Measurements from ENCODE around the gene MIPEP. TPM values are rescaled to one million over a fixed set of nuclear protein-coding genes. Genes with fewer than 3 reads are reported as not detected.

The MIPEP gene
- total RNA-seq, 1 donor from 2014 or later, result 13.0 TPM

DNA sequence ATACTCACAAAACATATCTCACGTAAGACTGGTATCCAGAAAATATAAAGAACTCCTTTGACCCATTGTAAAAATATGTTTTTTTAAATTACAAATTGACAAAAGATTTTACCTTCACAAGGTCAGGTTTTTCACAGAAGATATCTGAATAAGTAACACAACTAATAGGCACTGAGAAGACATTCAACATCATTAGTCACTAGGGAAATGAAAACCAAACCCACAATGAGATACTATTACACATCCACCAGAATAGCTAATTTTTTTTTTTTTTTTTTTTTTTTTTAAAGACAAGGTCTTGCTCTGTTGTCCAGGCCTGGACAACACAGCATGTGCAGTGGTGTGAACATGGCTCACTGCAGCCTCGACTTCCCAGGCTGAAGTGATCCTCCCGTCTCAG lies 157.5 kb downstream of the MIPEP start:
- H2AFZ ChIP-seq (ENCODE audit: low read depth, low read length), result no peak overlapping the region
- Mint-ChIP-seq H3K4me3 (ENCODE audit: unreplicated experiment) (no peak overlapping the region), H3K4me1 (ENCODE audit: low read depth, unreplicated experiment) (no peaks in the 10 kb centered on the region), H3K27ac (ENCODE audit: unreplicated experiment) (no peak overlapping the region), H3K36me3 (ENCODE audit: low read depth, unreplicated experiment) (peaks cover 5% of the 10 kb centered on the region), H3K9me3 (ENCODE audit: unreplicated experiment) (no peaks in the 10 kb centered on the region), H3K27me3 (ENCODE audit: low read depth, unreplicated experiment) (no peaks in the 10 kb centered on the region)
- no peak for FAIRE-seq
- no peaks in the 10 kb centered on the region for H4K20me1 ChIP-seq (ENCODE audit: insufficient read depth, low read length)
- H3K79me2 ChIP-seq (ENCODE audit: insufficient read depth, low read length), result no peaks in the 10 kb centered on the region
- no peak overlapping the region for H3K27ac ChIP-seq (ENCODE audit: low read depth, low read length)
- H3K4me1 ChIP-seq (ENCODE audit: insufficient read depth, low read length), result no peaks in the 10 kb centered on the region
- no peak overlapping the region for H3K4me2 ChIP-seq (ENCODE audit: low read length)
- no peaks in the 10 kb centered on the region for H3K9me3 ChIP-seq (ENCODE audit: insufficient read depth, low read depth, low read length)
- no peak for DNase-seq (ENCODE audit: low read depth)
- H3K9ac ChIP-seq (ENCODE audit: low read length), result no peak overlapping the region
- no peaks in the 10 kb centered on the region for H3K27me3 ChIP-seq (ENCODE audit: insufficient read depth, low read length)
- TF ChIP-seq, protein P1, sequence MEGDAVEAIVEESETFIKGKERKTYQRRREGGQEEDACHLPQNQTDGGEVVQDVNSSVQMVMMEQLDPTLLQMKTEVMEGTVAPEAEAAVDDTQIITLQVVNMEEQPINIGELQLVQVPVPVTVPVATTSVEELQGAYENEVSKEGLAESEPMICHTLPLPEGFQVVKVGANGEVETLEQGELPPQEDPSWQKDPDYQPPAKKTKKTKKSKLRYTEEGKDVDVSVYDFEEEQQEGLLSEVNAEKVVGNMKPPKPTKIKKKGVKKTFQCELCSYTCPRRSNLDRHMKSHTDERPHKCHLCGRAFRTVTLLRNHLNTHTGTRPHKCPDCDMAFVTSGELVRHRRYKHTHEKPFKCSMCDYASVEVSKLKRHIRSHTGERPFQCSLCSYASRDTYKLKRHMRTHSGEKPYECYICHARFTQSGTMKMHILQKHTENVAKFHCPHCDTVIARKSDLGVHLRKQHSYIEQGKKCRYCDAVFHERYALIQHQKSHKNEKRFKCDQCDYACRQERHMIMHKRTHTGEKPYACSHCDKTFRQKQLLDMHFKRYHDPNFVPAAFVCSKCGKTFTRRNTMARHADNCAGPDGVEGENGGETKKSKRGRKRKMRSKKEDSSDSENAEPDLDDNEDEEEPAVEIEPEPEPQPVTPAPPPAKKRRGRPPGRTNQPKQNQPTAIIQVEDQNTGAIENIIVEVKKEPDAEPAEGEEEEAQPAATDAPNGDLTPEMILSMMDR (IDR thresholded peaks at IDR 0.05; ENCODE audit: insufficient read depth, low read depth, low read length), result no peak
- TF ChIP-seq EZH2 (IDR thresholded peaks at IDR 0.05; ENCODE audit: insufficient read depth, low read length), result no peak
- no peak overlapping the region for H3K4me3 ChIP-seq (ENCODE audit: insufficient read depth, low read depth, low read length)
- no peaks in the 10 kb centered on the region for H3K36me3 ChIP-seq (ENCODE audit: insufficient read depth, low read length)

DNA sequence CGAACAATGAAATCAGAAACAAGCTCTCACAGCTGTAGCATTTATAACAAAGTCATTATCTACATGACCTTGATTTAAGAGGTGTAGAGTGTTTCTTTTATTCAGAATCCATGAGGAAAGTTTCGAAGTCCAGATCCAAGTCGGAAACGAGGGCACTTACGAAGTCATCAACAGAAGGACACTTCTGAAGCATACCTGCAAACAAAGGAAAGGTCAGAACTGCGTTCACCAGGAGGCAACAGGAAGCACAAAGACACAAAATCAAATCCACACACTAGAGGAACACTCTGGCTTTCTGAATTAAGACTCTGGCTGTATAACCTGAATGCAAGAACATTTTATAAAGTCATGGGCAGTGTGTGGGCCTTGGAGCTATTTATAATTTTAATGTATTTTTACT lies 158.9 kb downstream of the MIPEP start:
- peaks cover 5% of the 10 kb centered on the region for H3K36me3 Mint-ChIP-seq (ENCODE audit: low read depth, unreplicated experiment)
- no peaks in the 10 kb centered on the region for H3K9me3 Mint-ChIP-seq (ENCODE audit: unreplicated experiment)
- FAIRE-seq (no peak), DNase-seq (ENCODE audit: low read depth) (no peak)
- H3K4me1 Mint-ChIP-seq (ENCODE audit: low read depth, unreplicated experiment), result no peaks in the 10 kb centered on the region
- no peaks in the 10 kb centered on the region for H3K36me3 ChIP-seq (ENCODE audit: insufficient read depth, low read length)
- H2AFZ ChIP-seq (ENCODE audit: low read depth, low read length), result no peak overlapping the region
- H3K27me3 ChIP-seq (ENCODE audit: insufficient read depth, low read length), result no peaks in the 10 kb centered on the region
- no peak overlapping the region for H3K4me2 ChIP-seq (ENCODE audit: low read length)
- H3K9me3 ChIP-seq (ENCODE audit: insufficient read depth, low read depth, low read length), result no peaks in the 10 kb centered on the region
- H4K20me1 ChIP-seq (ENCODE audit: insufficient read depth, low read length), result no peaks in the 10 kb centered on the region
- H3K27ac Mint-ChIP-seq (ENCODE audit: unreplicated experiment), result no peak overlapping the region
- H3K27me3 Mint-ChIP-seq (ENCODE audit: low read depth, unreplicated experiment), result no peaks in the 10 kb centered on the region
- H3K79me2 ChIP-seq (ENCODE audit: insufficient read depth, low read length), result no peaks in the 10 kb centered on the region
- no peak overlapping the region for H3K9ac ChIP-seq (ENCODE audit: low read length)
- no peak overlapping the region for H3K4me3 ChIP-seq (ENCODE audit: insufficient read depth, low read depth, low read length)
- no peak overlapping the region for H3K4me3 Mint-ChIP-seq (ENCODE audit: unreplicated experiment)
- H3K27ac ChIP-seq (ENCODE audit: low read depth, low read length), result no peak overlapping the region
- H3K4me1 ChIP-seq (ENCODE audit: insufficient read depth, low read length), result no peaks in the 10 kb centered on the region
- TF ChIP-seq, protein P1 (IDR thresholded peaks at IDR 0.05; ENCODE audit: insufficient read depth, low read depth, low read length), result no peak
- TF ChIP-seq EZH2 (IDR thresholded peaks at IDR 0.05; ENCODE audit: insufficient read depth, low read length), result no peak

DNA sequence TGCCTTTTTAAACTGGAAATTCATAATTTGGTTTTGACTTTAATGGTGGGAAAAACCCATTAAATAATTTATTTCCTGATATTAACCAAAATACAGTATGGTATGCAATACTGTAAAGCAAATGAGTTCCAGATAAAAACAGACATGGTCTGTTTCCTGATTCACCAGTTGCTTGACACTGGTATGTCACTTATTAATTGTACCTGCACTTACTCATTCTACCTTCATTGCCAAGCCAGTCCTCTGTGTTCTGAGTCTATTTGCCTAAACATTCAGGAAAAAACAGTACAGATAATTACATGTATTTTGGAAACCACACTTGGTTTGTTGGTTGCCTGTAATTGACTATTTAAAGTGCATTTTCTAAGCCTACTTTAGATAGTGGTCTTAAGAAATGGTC lies 159.7 kb downstream of the MIPEP start:
- no peak overlapping the region for H3K4me3 ChIP-seq (ENCODE audit: insufficient read depth, low read depth, low read length)
- H3K4me2 ChIP-seq (ENCODE audit: low read length), result no peak overlapping the region
- H3K9ac ChIP-seq (ENCODE audit: low read length), result no peak overlapping the region
- H3K9me3 Mint-ChIP-seq (ENCODE audit: unreplicated experiment), result no peaks in the 10 kb centered on the region
- H3K4me3 Mint-ChIP-seq (ENCODE audit: unreplicated experiment), result no peak overlapping the region
- no peaks in the 10 kb centered on the region for H4K20me1 ChIP-seq (ENCODE audit: insufficient read depth, low read length)
- FAIRE-seq (no peak), DNase-seq (ENCODE audit: low read depth) (no peak)
- no peaks in the 10 kb centered on the region for H3K27me3 ChIP-seq (ENCODE audit: insufficient read depth, low read length)
- H3K36me3 ChIP-seq (ENCODE audit: insufficient read depth, low read length), result no peaks in the 10 kb centered on the region
- no peak overlapping the region for H3K27ac ChIP-seq (ENCODE audit: low read depth, low read length)
- TF ChIP-seq, protein P1 (IDR thresholded peaks at IDR 0.05; ENCODE audit: insufficient read depth, low read depth, low read length), result no peak
- no peak for TF ChIP-seq EZH2 (IDR thresholded peaks at IDR 0.05; ENCODE audit: insufficient read depth, low read length)
- H3K9me3 ChIP-seq (ENCODE audit: insufficient read depth, low read depth, low read length), result no peaks in the 10 kb centered on the region
- H3K79me2 ChIP-seq (ENCODE audit: insufficient read depth, low read length), result no peaks in the 10 kb centered on the region
- no peak overlapping the region for H2AFZ ChIP-seq (ENCODE audit: low read depth, low read length)
- H3K4me1 ChIP-seq (ENCODE audit: insufficient read depth, low read length), result peaks cover 4% of the 10 kb centered on the region
- H3K36me3 Mint-ChIP-seq (ENCODE audit: low read depth, unreplicated experiment), result peaks cover 5% of the 10 kb centered on the region
- no peak overlapping the region for H3K27ac Mint-ChIP-seq (ENCODE audit: unreplicated experiment)
- no peaks in the 10 kb centered on the region for H3K27me3 Mint-ChIP-seq (ENCODE audit: low read depth, unreplicated experiment)
- peaks cover under 1% of the 10 kb centered on the region for H3K4me1 Mint-ChIP-seq (ENCODE audit: low read depth, unreplicated experiment)
